Measurements from ENCODE around the gene OR1L4.

DNA sequence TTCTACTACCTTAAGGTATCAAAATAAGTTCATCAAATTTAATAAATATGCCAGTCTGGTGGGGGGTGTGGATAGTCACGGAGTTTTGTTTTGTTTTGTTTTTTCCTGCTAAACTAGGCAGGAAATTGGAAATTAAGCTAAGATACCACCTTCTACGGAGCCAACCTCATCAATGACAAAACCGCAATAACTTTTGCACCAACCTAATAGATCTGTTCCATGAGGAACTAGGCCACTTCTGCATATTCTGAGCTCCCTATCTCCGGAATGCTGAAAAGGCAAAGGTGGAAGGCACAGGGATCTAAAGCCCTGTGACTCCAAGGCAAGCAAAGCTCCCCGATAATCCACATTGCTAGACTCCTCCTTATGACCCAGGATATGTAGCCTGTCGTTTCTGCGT, 5.8 kb upstream of the OR1L4 start:
- TF ChIP-seq, protein P1, sequence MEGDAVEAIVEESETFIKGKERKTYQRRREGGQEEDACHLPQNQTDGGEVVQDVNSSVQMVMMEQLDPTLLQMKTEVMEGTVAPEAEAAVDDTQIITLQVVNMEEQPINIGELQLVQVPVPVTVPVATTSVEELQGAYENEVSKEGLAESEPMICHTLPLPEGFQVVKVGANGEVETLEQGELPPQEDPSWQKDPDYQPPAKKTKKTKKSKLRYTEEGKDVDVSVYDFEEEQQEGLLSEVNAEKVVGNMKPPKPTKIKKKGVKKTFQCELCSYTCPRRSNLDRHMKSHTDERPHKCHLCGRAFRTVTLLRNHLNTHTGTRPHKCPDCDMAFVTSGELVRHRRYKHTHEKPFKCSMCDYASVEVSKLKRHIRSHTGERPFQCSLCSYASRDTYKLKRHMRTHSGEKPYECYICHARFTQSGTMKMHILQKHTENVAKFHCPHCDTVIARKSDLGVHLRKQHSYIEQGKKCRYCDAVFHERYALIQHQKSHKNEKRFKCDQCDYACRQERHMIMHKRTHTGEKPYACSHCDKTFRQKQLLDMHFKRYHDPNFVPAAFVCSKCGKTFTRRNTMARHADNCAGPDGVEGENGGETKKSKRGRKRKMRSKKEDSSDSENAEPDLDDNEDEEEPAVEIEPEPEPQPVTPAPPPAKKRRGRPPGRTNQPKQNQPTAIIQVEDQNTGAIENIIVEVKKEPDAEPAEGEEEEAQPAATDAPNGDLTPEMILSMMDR (conservative IDR thresholded peaks at IDR 0.05; ENCODE audit: low read length): no peak
- no peak for TF ChIP-seq EZH2phosphoT487 (IDR thresholded peaks at IDR 0.05; ENCODE audit: borderline replicate concordance)

All from Loucy (cell line).